ENCODE measurements around the gene NCKAP5. TPM values are rescaled to one million over a fixed set of nuclear protein-coding genes. Genes with fewer than 3 reads are reported as not detected.

NCKAP5 gene
- total and polyA plus RNA-seq, 9 of the 15 experiments (the other 6 are each of a cell fraction or from before 2014, with no cell fraction given) = not detected

GRCh38 chr2:133518700-133519344 lies 49.4 kb downstream of the NCKAP5 start (continued):
- TF ChIP-seq CHCHD3 (CRISPR knock-in tag; IDR thresholded peaks at IDR 0.05) = no peak
- no peak for TF ChIP-seq MYC (IDR thresholded peaks at IDR 0.05; ENCODE audit: low read depth, low read length)
- TF ChIP-seq MYC (CRISPR knock-in tag; IDR thresholded peaks at IDR 0.05; ENCODE audit: borderline replicate concordance, low read depth) = no peak
- TF ChIP-seq CEBPG (CRISPR knock-in tag; IDR thresholded peaks at IDR 0.05) = no peak
- TF ChIP-seq CEBPG (tag; conservative IDR thresholded peaks at IDR 0.05 in 1 of 2, IDR thresholded peaks at IDR 0.05 in 1 of 2) = no peak
- TF ChIP-seq ZNF444 (CRISPR knock-in tag; IDR thresholded peaks at IDR 0.05) = no peak
- TF ChIP-seq PTBP1 (IDR thresholded peaks at IDR 0.05; ENCODE audit: low read depth, low read length) = no peak
- TF ChIP-seq HNRNPLL (IDR thresholded peaks at IDR 0.05; ENCODE audit: low read depth, low read length, poor library complexity, severe bottlenecking) = no peak
- no peak for TF ChIP-seq SMAD1 (IDR thresholded peaks at IDR 0.05; ENCODE audit: low read depth, low read length, partially characterized antibody)
- no peak for TF ChIP-seq RFX7 (CRISPR knock-in tag; IDR thresholded peaks at IDR 0.05)
- no peak for TF ChIP-seq PYGO2 (tag; IDR thresholded peaks at IDR 0.05)
- TF ChIP-seq SMAD3 (CRISPR knock-in tag; conservative IDR thresholded peaks at IDR 0.05) = no peak
- no peak for TF ChIP-seq SAFB2 (IDR thresholded peaks at IDR 0.05; ENCODE audit: borderline replicate concordance, low read depth, low read length, severe bottlenecking)

All from K562 (cell line).